ENCODE data around the gene KIAA0825.

GRCh38 chr5:94199566-94199965 lies 418.8 kb downstream of the KIAA0825 start:
- TF ChIP-seq, protein P1, sequence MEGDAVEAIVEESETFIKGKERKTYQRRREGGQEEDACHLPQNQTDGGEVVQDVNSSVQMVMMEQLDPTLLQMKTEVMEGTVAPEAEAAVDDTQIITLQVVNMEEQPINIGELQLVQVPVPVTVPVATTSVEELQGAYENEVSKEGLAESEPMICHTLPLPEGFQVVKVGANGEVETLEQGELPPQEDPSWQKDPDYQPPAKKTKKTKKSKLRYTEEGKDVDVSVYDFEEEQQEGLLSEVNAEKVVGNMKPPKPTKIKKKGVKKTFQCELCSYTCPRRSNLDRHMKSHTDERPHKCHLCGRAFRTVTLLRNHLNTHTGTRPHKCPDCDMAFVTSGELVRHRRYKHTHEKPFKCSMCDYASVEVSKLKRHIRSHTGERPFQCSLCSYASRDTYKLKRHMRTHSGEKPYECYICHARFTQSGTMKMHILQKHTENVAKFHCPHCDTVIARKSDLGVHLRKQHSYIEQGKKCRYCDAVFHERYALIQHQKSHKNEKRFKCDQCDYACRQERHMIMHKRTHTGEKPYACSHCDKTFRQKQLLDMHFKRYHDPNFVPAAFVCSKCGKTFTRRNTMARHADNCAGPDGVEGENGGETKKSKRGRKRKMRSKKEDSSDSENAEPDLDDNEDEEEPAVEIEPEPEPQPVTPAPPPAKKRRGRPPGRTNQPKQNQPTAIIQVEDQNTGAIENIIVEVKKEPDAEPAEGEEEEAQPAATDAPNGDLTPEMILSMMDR (conservative IDR thresholded peaks at IDR 0.05 in 1 of 2, IDR thresholded peaks at IDR 0.05 in 1 of 2; ENCODE audit: extremely low read depth in 1 of 2, insufficient read depth in 1 of 2, low read depth in 1 of 2, low read length in 2 of 2), result no peak
- no peak for TF ChIP-seq EZH2 (IDR thresholded peaks at IDR 0.05; ENCODE audit: borderline replicate concordance, low read length)
